DOHH2 (cell line): ENCODE results near the gene IGLON5.

ENCODE experiments used
- CTCF ChIP-seq: fragments of 200-600 bp; sonication (generic); IDR thresholded peaks from one replicate; pipeline ENCODE4 v1.5.1; 2014; ENCODE audit warnings: antibody characterized with exemption, mild to moderate bottlenecking, low read depth, low read length; ENCODE audit not compliant: poor library complexity, severe bottlenecking
- EZH2phosphoT487 ChIP-seq: fragments of 200-600 bp; sonication (generic); IDR thresholded peaks from 2 replicates; pipeline ENCODE4 v1.6.1; 2017; ENCODE audit warnings: borderline replicate concordance, mild to moderate bottlenecking, antibody characterized with exemption, low read length, moderate library complexity, mixed read lengths

GRCh38 chr19:51339687-51340656 is 28.5 kb downstream of the IGLON5 start:
- TF ChIP-seq EZH2phosphoT487 (no peak), CTCF (no peak)
